DND-41 (cell line): Measurements from ENCODE around the gene BMP3.

Experiments
- EZH2 ChIP-seq: IDR thresholded peaks from 3 replicates; pipeline ENCODE4 v1.6.1; 2012; ENCODE audit warnings: borderline replicate concordance, low read depth, mild to moderate bottlenecking, moderate library complexity, low read length, inconsistent platforms; ENCODE audit not compliant: severe bottlenecking
- TF ChIP-seq, protein P1 (sequence below): IDR thresholded peaks from 2 replicates; pipeline ENCODE4 v1.5.1; 2012; ENCODE audit warnings: borderline replicate concordance, low read length, moderate library complexity, mild to moderate bottlenecking; ENCODE audit not compliant: poor library complexity, severe bottlenecking; ENCODE audit errors: extremely low read depth

- TF ChIP-seq EZH2, result no peak
- TF ChIP-seq, protein P1, sequence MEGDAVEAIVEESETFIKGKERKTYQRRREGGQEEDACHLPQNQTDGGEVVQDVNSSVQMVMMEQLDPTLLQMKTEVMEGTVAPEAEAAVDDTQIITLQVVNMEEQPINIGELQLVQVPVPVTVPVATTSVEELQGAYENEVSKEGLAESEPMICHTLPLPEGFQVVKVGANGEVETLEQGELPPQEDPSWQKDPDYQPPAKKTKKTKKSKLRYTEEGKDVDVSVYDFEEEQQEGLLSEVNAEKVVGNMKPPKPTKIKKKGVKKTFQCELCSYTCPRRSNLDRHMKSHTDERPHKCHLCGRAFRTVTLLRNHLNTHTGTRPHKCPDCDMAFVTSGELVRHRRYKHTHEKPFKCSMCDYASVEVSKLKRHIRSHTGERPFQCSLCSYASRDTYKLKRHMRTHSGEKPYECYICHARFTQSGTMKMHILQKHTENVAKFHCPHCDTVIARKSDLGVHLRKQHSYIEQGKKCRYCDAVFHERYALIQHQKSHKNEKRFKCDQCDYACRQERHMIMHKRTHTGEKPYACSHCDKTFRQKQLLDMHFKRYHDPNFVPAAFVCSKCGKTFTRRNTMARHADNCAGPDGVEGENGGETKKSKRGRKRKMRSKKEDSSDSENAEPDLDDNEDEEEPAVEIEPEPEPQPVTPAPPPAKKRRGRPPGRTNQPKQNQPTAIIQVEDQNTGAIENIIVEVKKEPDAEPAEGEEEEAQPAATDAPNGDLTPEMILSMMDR, result no peak
Observed at GRCh38 chr4:81039351-81039972, 9.0 kb downstream of the BMP3 start.
